Measurements from ENCODE around the gene DHRS7B. TPM values are rescaled to one million over a fixed set of nuclear protein-coding genes. Genes with fewer than 3 reads are reported as not detected.

Gene DHRS7B
- total RNA-seq, 1 experiment from 2014 or later, result 30.0 TPM

- Histone ChIP-seq H3K9me3 (no peaks in the 10 kb centered on the region), H3K4me1 (no peaks in the 10 kb centered on the region), H3K4me3 (ENCODE audit: low read depth, low read length) (no peak overlapping the region), H3K27me3 (replicated peaks; ENCODE audit: control insufficient read depth, insufficient read depth, low read length) (no peaks in the 10 kb centered on the region), H3K36me3 (ENCODE audit: control insufficient read depth, insufficient read depth, low read length) (no peaks in the 10 kb centered on the region; the same call in 1 of the 2 replicates)
- no peak for DNase-seq
- no peaks in the 10 kb centered on the region for H3K27me3 Mint-ChIP-seq (ENCODE audit: insufficient read depth, unreplicated experiment)
- ChIA-PET POLR2A (no interaction called here), CTCF (no interaction called here)
- H3K36me3 Mint-ChIP-seq (ENCODE audit: insufficient read depth, unreplicated experiment), result peaks cover 5% of the 10 kb centered on the region
- TF ChIP-seq CTCF (IDR thresholded peaks at IDR 0.05; ENCODE audit: insufficient read depth in 1 of 2, low read depth in 1 of 2, low read length in 1 of 2, severe bottlenecking in 1 of 2, unreplicated experiment in 1 of 2), result no peak
- no peaks in the 10 kb centered on the region for H3K4me1 Mint-ChIP-seq (ENCODE audit: low read depth, unreplicated experiment)
- H3K4me3 Mint-ChIP-seq (ENCODE audit: unreplicated experiment), result no peak overlapping the region
- no TSS peak for BruUV-seq (replicated peaks)
- intact Hi-C loops (cut with micrococcal nuclease; ENCODE audit: unreplicated experiment), result no loop called here
- no peak overlapping the region for H3K27ac Mint-ChIP-seq (ENCODE audit: unreplicated experiment)
- no peaks in the 10 kb centered on the region for H3K9me3 Mint-ChIP-seq (ENCODE audit: unreplicated experiment)
Measured at GRCh38 chr17:21172846-21173245, 46.1 kb downstream of the DHRS7B start.

DNA sequence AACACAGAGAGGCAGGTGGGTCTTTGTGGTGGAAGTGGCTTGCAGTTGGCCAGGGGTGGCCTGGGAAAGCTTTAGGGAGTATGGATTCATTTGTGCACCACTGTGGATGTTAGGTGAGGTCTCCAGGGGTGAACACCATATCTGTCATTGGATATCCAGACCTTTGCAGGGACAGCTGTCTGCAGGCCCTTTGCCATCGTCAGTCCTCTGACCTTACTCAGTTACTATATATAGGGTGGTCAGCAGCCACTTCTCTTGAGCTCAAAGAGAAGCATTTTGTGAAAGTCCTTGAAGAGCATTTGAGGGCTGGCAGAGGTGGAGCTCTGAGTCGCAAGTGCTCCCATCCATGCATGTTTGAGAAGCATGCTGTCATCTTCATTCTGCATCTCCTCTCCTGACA lies 46.8 kb downstream of the DHRS7B start:
- TF ChIP-seq CTCF (IDR thresholded peaks at IDR 0.05; ENCODE audit: insufficient read depth in 1 of 2, low read depth in 1 of 2, low read length in 1 of 2, severe bottlenecking in 1 of 2, unreplicated experiment in 1 of 2), result no peak
- intact Hi-C loops (cut with micrococcal nuclease; ENCODE audit: unreplicated experiment), result no loop called here
- Histone ChIP-seq H3K36me3 (ENCODE audit: control insufficient read depth, insufficient read depth, low read length) (no peaks in the 10 kb centered on the region; the same call in 1 of the 2 replicates), H3K4me1 (no peaks in the 10 kb centered on the region), H3K4me3 (ENCODE audit: low read depth, low read length) (no peak overlapping the region), H3K9me3 (no peaks in the 10 kb centered on the region), H3K27me3 (replicated peaks; ENCODE audit: control insufficient read depth, insufficient read depth, low read length) (no peaks in the 10 kb centered on the region)
- no peak for DNase-seq
- Mint-ChIP-seq H3K4me1 (ENCODE audit: low read depth, unreplicated experiment) (no peaks in the 10 kb centered on the region), H3K4me3 (ENCODE audit: unreplicated experiment) (no peak overlapping the region), H3K27ac (ENCODE audit: unreplicated experiment) (no peak overlapping the region), H3K9me3 (ENCODE audit: unreplicated experiment) (no peaks in the 10 kb centered on the region), H3K36me3 (ENCODE audit: insufficient read depth, unreplicated experiment) (peaks cover 5% of the 10 kb centered on the region), H3K27me3 (ENCODE audit: insufficient read depth, unreplicated experiment) (no peaks in the 10 kb centered on the region)
- no TSS peak for BruUV-seq (replicated peaks)
- CTCF ChIA-PET, result no interaction called here
- POLR2A ChIA-PET, result no interaction called here

- DNase-seq, result no peak
- no peaks in the 10 kb centered on the region for H3K4me1 ChIP-seq
- Mint-ChIP-seq H3K27ac (ENCODE audit: unreplicated experiment) (no peak overlapping the region), H3K4me3 (ENCODE audit: unreplicated experiment) (no peak overlapping the region), H3K4me1 (ENCODE audit: low read depth, unreplicated experiment) (no peaks in the 10 kb centered on the region), H3K27me3 (ENCODE audit: insufficient read depth, unreplicated experiment) (no peaks in the 10 kb centered on the region), H3K36me3 (ENCODE audit: insufficient read depth, unreplicated experiment) (peaks cover 5% of the 10 kb centered on the region), H3K9me3 (ENCODE audit: unreplicated experiment) (no peaks in the 10 kb centered on the region)
- ChIA-PET CTCF (no interaction called here), POLR2A (no interaction called here)
- BruUV-seq (replicated peaks), result no TSS peak
- H3K27me3 ChIP-seq (replicated peaks; ENCODE audit: control insufficient read depth, insufficient read depth, low read length), result no peaks in the 10 kb centered on the region
- TF ChIP-seq CTCF (IDR thresholded peaks at IDR 0.05; ENCODE audit: insufficient read depth in 1 of 2, low read depth in 1 of 2, low read length in 1 of 2, severe bottlenecking in 1 of 2, unreplicated experiment in 1 of 2), result no peak
- H3K36me3 ChIP-seq (ENCODE audit: control insufficient read depth, insufficient read depth, low read length), result no peaks in the 10 kb centered on the region; the same call in 1 of the 2 replicates
- H3K9me3 ChIP-seq, result no peaks in the 10 kb centered on the region
- no peak overlapping the region for H3K4me3 ChIP-seq (ENCODE audit: low read depth, low read length)
- intact Hi-C loops (cut with micrococcal nuclease; ENCODE audit: unreplicated experiment), result no loop called here
Measured at GRCh38 chr17:21174186-21174585, 47.4 kb downstream of the DHRS7B start.
